ENCODE results near the gene PPIP5K2.

DNA sequence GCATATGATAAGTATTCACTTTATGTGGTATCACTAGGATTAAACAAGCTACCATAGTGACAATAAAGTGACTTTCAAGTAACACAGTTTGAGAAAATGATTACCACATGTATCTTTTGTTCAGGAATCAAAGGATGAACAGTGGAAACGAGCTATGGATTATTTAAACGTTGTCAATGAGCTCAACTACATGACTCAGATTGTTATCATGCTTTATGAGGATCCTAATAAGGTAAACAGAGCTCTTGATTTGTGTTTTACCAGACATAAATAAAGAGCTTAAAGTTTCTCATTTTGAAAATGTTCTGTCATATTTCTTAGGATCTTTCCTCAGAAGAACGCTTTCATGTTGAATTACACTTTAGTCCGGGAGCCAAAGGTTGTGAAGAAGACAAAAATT, 57.4 kb downstream of the PPIP5K2 start:
- TF ChIP-seq CTCF (conservative IDR thresholded peaks at IDR 0.05; ENCODE audit: low read depth, low read length), result no peak
- no peak for TF ChIP-seq EZH2 (IDR thresholded peaks at IDR 0.05; ENCODE audit: low read length, unreplicated experiment)
- no peak for TF ChIP-seq EZH2phosphoT487 (IDR thresholded peaks at IDR 0.05; ENCODE audit: borderline replicate concordance, low read length)

Data from PC-3 (cell line).